Adipose tissue (tissue), 3 donors: ENCODE data around the gene EXT2. TPM values are rescaled to one million over a fixed set of nuclear protein-coding genes. Genes with fewer than 3 reads are reported as not detected.

ENCODE experiments used
- H3K27ac ChIP-seq: one replicate; pipeline ENCODE4 v1.5.1; 2013; ENCODE audit warnings: low read depth, low read length
- WGBS, 3 donors: extraction: QIAGEN DNeasy Blood & Tissue Kit; methylation state at CpG; one replicate each; pipeline ENCODE4 v1.1.7; 2013; 5-methylcytosine and 5-hydroxymethylcytosine counted together
- polyA plus RNA-seq, 3 donors: library from polyadenylated mRNA; stranded (reverse); fragments of 200-250 nt; gene quantifications; one replicate each; pipeline ENCODE4 v1.2.3, GENCODE V29; 2013
- donor health status: healthy with polysubstance abuse.
- donor health status: Bipolar disorder and iron deficiency.
- donor health status: healthy.

Gene EXT2
- polyA plus RNA-seq, 3 donors, result 18.6 to 33.6 (median 20.7) TPM

- H3K27ac ChIP-seq, result no peak overlapping the region
- WGBS, 3 donors, result 68 to 79% (median 76%) methylated on average over 6 of the region's 6 CpGs
These were observed 152.0 kb downstream of the EXT2 start for GRCh38 chr11:44247508-44247907.

GRCh38 chr11:44248109-44248508 is 152.6 kb downstream of the EXT2 start:
- H3K27ac ChIP-seq, result no peak overlapping the region
- WGBS, 3 donors, result 88 to 89% (median 89%) methylated on average over 2 of the region's 2 CpGs

DNA sequence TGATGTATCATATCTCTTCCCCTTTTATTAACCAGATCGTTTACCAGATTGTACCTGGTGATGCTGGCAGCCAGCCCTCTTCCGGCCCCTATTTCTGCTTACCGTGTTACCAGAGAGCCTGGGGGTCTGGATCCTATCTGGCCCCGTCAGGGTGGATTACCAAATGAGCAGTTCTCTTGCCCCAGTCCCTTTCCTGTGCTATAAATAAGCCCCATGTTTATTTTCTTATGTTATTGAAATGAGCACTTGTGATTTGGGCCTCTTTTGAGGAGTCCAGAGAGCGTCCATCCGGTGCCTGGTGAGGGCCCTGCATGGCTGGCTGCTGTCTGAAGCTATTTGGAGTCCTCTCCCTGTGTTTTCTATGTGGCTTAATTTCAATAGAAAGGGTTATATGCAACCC is 154.9 kb downstream of the EXT2 start:
- WGBS, 3 donors, result 88 to 91% (median 90%) methylated on average over 6 of the region's 6 CpGs
- H3K27ac ChIP-seq, result no peak overlapping the region

DNA sequence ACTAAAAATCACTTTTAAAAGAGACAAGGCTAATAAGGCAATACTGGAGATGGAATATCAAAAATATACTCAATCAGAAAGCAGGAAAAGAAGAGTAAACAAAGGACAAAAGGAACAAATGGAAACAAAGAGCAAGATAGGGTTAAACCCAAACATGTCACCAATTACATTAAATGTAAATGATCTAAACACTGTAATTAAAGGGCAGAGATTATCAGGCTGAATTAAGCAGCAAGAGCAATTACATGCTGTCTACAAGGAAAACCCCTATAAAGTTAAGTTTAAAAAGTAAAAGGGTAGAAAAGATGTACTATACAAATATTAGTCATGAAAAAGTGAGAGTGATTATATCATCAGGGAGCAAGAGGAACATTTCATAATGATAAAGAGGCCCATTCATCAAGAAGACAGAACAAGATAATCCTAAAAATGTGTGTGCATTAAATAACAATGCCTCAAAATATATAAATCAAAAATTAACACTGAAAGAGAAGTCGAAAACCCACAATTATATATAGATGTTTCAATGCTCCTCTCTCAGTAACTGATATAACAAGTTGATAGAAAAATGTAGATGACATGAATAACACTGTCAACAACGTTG is 157.6 kb downstream of the EXT2 start:
- 94 to 98% (median 96%) methylated on average over 2 of the region's 2 CpGs for WGBS, 3 donors
- no peak overlapping the region for H3K27ac ChIP-seq

DNA sequence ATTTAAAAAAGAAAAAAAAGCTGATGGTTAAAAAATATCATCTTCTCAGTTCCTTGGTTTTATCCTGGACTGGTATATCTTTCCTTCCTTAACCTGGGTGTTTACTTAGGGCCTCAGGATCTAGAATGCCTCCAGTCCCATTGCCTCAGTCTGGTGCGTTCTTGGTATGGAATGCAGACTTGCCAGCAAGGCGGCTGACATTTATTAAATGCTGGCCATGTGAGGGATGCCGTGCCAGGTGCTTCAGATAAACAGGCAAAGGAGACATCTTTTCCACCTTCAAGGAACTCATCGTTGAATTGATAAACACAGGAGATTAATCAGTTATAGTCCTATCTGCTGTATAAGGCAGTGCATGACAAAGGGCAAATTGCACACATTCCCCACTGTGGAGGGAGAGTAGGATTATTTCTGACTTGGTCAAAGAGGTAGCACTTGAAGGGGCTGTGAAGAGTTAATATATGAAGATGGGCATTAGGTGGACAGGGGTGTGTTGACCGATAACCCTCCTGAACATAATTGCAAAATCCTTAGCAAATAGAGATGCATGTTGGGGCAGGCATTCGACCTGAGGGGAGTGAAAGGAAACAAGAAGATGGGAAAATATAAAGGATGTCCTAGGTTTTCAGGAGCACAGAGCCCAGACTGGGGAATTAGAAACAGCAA is 160.1 kb downstream of the EXT2 start:
- 54 to 83% (median 83%) methylated on average over 6 of the region's 6 CpGs for WGBS, 3 donors
- no peak overlapping the region for H3K27ac ChIP-seq

DNA sequence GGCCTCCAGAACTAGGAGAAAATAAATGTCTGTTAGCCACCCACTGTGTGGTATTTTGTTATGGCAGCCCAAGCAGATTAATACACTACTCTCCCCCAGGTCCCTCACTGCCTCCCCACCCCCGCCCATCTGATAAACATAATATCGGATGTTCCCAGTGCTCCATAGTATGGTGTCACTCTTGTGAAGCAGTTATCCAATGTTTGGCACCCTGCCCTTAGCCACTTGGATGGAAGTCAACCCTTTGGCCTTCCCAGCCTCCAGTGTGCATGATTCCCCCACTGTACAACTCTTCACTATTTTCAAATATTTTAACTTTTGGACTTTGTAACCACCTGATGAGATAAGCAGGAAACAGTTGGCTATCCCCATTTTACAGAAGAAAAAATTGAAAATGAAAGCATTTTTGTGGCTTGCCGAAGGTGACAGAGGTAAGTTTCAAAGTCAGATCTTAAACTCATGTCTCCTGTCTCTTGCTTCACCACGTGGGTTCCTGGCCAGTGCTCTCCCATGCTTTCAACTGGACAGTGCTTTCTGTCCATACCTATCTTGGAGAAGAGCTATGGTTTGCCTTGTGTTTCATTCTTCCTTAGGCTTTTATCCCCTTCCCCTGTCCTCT is 161.3 kb downstream of the EXT2 start:
- H3K27ac ChIP-seq, result no peak overlapping the region
- 64 to 72% (median 65%) methylated on average over 4 of the region's 4 CpGs for WGBS, 3 donors

DNA sequence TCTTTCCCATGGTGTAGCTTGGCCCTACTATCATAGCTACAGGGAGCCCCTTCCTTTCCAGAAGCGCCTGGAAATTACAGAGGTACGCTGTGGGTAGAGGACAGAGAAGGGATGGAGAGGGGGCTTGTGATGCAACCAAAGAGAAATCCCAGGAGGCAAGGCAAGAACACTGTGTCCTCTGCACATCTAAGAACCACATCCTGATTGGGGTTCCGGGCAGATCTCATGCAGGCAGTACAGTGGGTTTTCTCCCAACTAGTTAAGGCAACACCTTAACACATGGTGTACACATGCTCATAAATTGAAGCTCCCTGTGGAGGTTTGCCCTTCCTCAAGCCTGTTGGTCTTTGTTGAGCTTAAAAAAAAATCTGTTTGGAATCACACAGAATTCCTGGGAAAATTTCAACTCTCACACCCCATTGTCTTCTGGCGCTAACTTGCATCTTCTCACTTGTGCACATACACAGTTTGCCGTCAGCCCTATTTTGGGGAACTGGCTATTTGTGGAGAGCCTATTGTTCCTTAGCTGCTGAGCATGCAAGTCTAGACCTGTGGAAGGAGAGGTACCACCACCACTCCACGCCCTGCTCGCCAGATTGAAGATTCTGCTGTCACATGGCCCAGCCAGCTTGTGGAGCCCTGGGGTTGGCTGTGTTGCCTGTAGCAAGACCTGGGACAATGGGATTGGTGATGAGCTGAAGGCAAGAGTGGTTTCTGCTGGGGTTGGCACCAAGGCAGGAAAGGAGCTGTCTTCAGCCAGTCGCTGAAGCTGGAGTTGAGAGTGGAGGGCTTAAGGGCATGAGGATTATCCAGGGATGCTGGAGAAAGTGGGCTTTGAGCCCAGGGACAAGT is 162.1 kb downstream of the EXT2 start:
- 95 to 97% (median 97%) methylated on average over 8 of the region's 8 CpGs for WGBS, 3 donors
- no peak overlapping the region for H3K27ac ChIP-seq

DNA sequence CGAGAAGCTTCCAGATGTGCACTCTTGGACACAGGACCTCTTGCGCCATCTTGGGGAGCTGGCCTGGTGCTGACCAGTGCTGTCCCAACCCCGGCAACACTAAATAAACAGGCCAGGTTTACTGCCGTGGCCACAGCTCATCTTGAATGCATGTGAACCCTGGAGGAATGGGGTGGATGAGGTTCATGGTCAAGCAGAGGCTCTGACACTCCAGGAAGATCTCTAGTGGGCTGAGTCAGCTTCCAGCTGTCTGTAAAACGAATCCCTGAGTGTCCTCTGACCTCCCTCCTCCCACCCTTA is 162.7 kb downstream of the EXT2 start:
- H3K27ac ChIP-seq, result no peak overlapping the region

DNA sequence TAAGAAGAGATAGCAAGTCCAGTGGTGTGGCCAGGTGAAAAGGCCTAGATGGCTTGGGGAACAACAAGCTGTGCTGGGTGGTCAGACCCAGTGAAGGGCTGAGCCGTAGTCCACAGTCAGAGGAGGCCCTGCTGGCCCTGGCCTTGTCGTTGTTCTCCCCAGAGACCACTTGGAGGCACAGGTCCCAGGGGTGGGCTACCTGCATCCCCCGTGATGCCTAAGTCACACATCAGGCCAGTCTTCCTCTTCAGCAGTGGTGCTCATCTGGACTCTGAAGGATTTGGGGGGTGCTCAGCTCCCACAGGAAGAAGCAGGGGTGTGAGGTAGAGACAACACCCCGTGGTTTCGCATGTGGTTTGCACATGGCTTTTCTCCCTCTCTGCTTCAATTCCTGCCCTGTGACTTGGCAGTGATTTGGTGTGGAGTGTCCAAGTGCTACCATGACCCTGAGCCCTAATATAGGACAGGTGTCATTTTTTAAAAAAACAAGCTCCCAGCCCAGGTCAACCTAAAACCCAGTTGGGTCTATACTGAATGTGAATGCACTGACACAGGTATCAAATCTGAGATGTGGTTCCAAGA is 163.5 kb downstream of the EXT2 start:
- H3K27ac ChIP-seq, result no peak overlapping the region
- 78 to 93% (median 81%) methylated on average over 5 of the region's 5 CpGs for whole genome bisulfite sequencing, 3 donors

More for the DNA sequence above, 162.7 kb downstream of the EXT2 start:
- 79 to 85% (median 80%) methylated on average over 5 of the region's 5 CpGs for WGBS, 3 donors

GRCh38 chr11:44260081-44260480 is 164.6 kb downstream of the EXT2 start:
- no peak overlapping the region for H3K27ac ChIP-seq
- WGBS, 3 donors, result 78 to 79% (median 79%) methylated on average over 4 of the region's 4 CpGs

GRCh38 chr11:44261800-44262591 is 166.5 kb downstream of the EXT2 start:
- 84 to 92% (median 90%) methylated on average over 14 of the region's 14 CpGs for WGBS, 3 donors
- no peak overlapping the region for H3K27ac ChIP-seq

GRCh38 chr11:44263738-44264437 is 168.4 kb downstream of the EXT2 start:
- 83 to 84% (median 84%) methylated on average over 19 to 20 of the region's 20 CpGs for WGBS, 3 donors
- H3K27ac ChIP-seq, result no peak overlapping the region

- 69 to 89% (median 81%) methylated on average over 8 of the region's 8 CpGs for WGBS, 3 donors
- no peak overlapping the region for H3K27ac ChIP-seq
These were observed 168.9 kb downstream of the EXT2 start for GRCh38 chr11:44264438-44264749.

GRCh38 chr11:44264761-44265160 is 169.3 kb downstream of the EXT2 start:
- H3K27ac ChIP-seq, result no peak overlapping the region
- WGBS, 3 donors, result 88 to 91% (median 89%) methylated on average over 22 of the region's 22 CpGs

DNA sequence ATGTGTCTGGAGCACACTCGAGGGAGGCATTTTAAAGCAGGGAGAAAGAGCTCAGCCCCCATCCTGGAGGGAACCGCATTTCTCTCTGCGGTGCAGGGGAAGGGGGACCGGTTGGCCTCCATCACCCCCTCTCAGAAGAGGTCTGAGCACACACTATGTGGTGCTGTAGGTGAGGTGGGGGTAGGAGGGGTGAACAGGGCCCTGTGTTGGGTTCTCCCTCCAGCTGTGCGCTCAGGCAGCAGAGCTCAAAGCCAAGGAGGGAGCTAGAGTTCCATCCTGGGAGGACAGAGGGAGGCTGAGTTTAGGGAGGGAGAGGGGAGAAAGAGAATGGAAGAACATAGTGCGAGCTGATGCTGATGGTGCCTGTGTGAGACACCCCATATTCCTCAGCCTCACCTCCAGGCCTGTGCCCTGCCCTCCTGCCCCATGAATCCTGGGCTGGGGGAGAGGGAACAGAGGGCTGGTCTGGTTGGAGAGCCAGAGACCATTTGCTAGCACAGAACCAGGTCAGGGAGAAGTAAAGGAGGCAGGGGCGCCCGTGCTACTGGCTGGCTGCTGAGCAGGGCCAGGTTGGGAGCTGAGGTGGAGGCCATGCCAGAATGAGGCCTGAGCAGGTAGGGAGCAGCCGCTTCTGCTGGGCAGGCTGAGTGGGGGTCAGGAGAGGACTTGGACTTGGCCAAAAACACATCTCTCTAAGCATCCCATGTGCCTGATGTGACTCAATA is 170.7 kb downstream of the EXT2 start:
- WGBS, 3 donors, result 79 to 83% (median 80%) methylated on average over 9 of the region's 9 CpGs
- no peak overlapping the region for H3K27ac ChIP-seq

DNA sequence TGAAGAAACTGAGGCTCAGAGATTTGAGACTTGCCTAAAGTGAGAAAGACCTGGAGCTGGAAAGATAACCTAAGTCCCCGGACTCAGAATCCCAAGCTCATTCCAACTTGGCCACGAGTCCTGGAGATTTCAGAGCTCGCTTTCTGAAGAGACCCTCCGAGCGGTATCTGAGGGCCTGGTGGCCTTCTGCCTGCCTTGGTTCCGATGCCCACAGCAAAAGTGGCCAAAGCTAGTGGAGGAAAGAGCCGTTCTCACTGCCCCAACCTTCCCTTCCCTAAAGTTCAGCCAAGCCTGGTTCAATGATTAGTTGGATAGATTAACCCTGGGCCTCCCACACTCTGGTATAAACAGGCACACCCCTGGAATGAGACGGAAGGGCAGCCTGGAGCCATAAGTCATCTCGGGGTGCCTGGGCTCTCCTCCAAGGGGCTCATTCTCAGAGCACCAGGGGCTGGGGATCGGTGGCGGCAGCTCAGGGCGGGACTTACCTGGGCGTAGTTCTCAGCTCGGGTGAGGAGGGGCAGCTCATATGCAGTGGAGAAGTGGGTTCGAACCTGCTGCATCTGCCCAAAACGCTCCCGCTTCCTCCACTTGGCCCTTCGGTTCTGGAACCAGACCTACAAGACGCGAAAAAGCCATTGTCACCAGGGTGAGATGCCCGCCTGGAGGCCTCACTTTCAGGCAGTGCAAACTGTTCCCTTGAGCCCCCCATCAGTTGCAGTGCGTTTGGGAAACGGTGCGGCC is 171.7 kb downstream of the EXT2 start:
- WGBS, 3 donors, result 84 to 91% (median 90%) methylated on average over 24 of the region's 24 CpGs

More for the DNA sequence above, 171.7 kb downstream of the EXT2 start:
- H3K27ac ChIP-seq, result no peak overlapping the region
